Pancreas (tissue), 10 donors: ENCODE results near the gene CLN5. TPM values are rescaled to one million over a fixed set of nuclear protein-coding genes. Genes with fewer than 3 reads are reported as not detected.

Experiments used
- ATAC-seq, 4 donors: fragments of 200-7000 bp; cut with Tn5 transposase; one replicate each; pipeline versions ENCODE4 v1.8.0 to v1.9.1; 2020; ENCODE audit warnings: mild to moderate bottlenecking in 4 of 4, moderate library complexity in 4 of 4
- DNase-seq, 6 donors: peaks; one replicate each; pipeline ENCODE4 v3.0.0-alpha.2; 2020
- FAIRE-seq: peaks from 2 replicates; lab custom pipeline; 2012; peaks lifted over from hg19 to GRCh38; lab: Jason Lieb, UNC
- H3K27ac ChIP-seq, 4 donors: fragments of 200-600 bp; sonication (generic); 1 replicate in 3 of 4; 2 replicates in 1 of 4; pipeline versions ENCODE4 v1.5.0 to v1.8.0; 2020
- H3K27me3 ChIP-seq, 4 donors: fragments of 200-600 bp; one replicate each; pipeline ENCODE4 v1.8.0; 2021
- H3K36me3 ChIP-seq, 3 donors: fragments of 200-600 bp; sonication (generic) in 1 of 3; one replicate each; pipeline versions ENCODE4 v1.5.0 to v1.8.0; 2020 to 2021
- H3K4me1 ChIP-seq, 3 donors: fragments of 200-600 bp; one replicate each; pipeline ENCODE4 v1.8.0; 2021
- H3K4me3 ChIP-seq, 4 donors: fragments of 200-600 bp; sonication (generic) in 2 of 4; one replicate each; pipeline versions ENCODE4 v1.5.0 to v1.8.0; 2020 to 2021
- H3K9me3 ChIP-seq, 4 donors: fragments of 200-600 bp; one replicate each; pipeline ENCODE4 v1.8.0; 2021
- CTCF ChIP-seq, 4 donors: fragments of 200-600 bp; sonication (generic) in 3 of 4; IDR thresholded peaks; one replicate each; pipeline versions ENCODE4 v1.5.0 to v1.8.0; 2021; ENCODE audit warnings: antibody characterized with exemption in 4 of 4
- WGBS, 2 donors: extraction: QIAGEN DNeasy Blood & Tissue Kit; methylation state at CpG; one replicate each; pipeline ENCODE4 v1.1.7; 2013; 5-methylcytosine and 5-hydroxymethylcytosine counted together
- intact Hi-C, 3 donors: fragments of 100-400 bp; cut with DNase I; formaldehyde crosslinking; loops; one replicate each; pipeline versions ENCODE4 v1.11.1 to v1.14.2; 2022
- polyA plus RNA-seq, 2 donors: library from polyadenylated mRNA; stranded (reverse); fragments of 200-250 nt; gene quantifications; one replicate each; pipeline ENCODE4 v1.2.3, GENCODE V29; 2013
- total RNA-seq, 6 donors: library from RNA; stranded (reverse); fragmentation: NEBNext Ultra II Directional in 4 of 6; extraction: Animal tissue kit (Norgen Biotek cat#: 25700) in 4 of 6; gene quantifications; one replicate each; pipeline versions ENCODE4 v1.2.1 to v1.2.4, GENCODE V29; 2021 to 2023
- donor health status: healthy with polysubstance abuse.
- donor health status: DM: no; HTN: no; CAD: no; lungs with moderate emphysema.
- donor health status: DM: no; HTN: no; CAD: no.
- donor health status: control.
- donor health status: control.
- donor health status: Bipolar disorder and iron deficiency.
- donor health status: DM: yes; HTN: yes; CAD: no.
- donor health status: DM: no; HTN: no; CAD: no.
- donor health status: DM: no; HTN: no; CAD: no.
- donor health status: DM: yes; HTN: yes; CAD: no.

Gene CLN5
- 10 to 100 TPM; 14.3 to 24.3 (median 19.4) TPM for total RNA-seq
- 10 to 100 TPM in 1 of 2 donors, 1 to 10 TPM in 1; 9.1 to 17.0 TPM for polyA plus RNA-seq

GRCh38 chr13:76991796-76992547 lies at the start of gene CLN5:
TSS of gene CLN5 (plus strand) at chr13:76992081. CDS start at chr13:76992099, 18 bp downstream.
- Histone ChIP-seq H3K36me3 (no peaks in the 10 kb centered on the region), H3K9me3 (no peaks in the 10 kb centered on the region), H3K4me3 (peak within 1 kb of the TSS; percentile 58 to 90 (median 70)), H3K27me3 (no peaks in the 10 kb centered on the region), H3K4me1 (peaks cover 0 to 9% (median 9%) of the 10 kb centered on the region in 3 donors), H3K27ac (peak within 1 kb of the TSS; percentile 49 to 93 (median 88))
- TF ChIP-seq CTCF (IDR thresholded peaks at IDR 0.05), result peak in 1 of 4 donors; percentile 11
- DNase-seq (peak; percentile 92 to 98 (median 95)), ATAC-seq (peak; percentile 97 to 99 (median 98)), FAIRE-seq (no peak)
- 0% methylated on average over 67 to 73 of the region's 73 CpGs for WGBS, 2 donors
- intact Hi-C loops, result no loop called here

DNA sequence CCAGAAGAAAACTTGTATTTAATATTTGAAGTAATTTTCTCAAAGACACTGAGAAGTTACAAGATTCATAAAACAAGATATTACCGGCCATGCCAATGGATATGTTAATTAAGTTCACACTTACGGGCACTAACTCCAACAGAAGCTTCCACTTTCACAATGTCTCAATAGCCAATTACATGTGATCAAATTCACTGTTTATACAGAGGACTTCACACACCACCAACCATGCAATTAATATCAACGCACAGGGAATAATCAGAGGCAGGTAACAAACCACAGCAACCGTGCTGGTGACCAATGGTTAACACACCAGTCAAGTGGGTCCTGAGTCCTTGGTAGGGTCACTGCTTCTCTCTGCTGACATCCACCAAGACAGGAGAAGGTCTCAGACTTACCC lies 49.5 kb upstream of the CLN5 start:
- H3K27ac ChIP-seq, result no peak overlapping the region
- no peaks in the 10 kb centered on the region for H3K9me3 ChIP-seq
- H3K36me3 ChIP-seq, result no peaks in the 10 kb centered on the region
- H3K4me1 ChIP-seq, result no peaks in the 10 kb centered on the region
- FAIRE-seq (no peak), ATAC-seq (no peak), DNase-seq (no peak)
- TF ChIP-seq CTCF (IDR thresholded peaks at IDR 0.05), result no peak
- intact Hi-C loops, result no loop called here
- WGBS, 2 donors, result 88 to 95% methylated on average over 4 of the region's 4 CpGs
- no peak overlapping the region for H3K4me3 ChIP-seq
- H3K27me3 ChIP-seq, result no peaks in the 10 kb centered on the region

- intact Hi-C loops, result no loop called here
- no peak for TF ChIP-seq CTCF (IDR thresholded peaks at IDR 0.05)
- 61 to 69% methylated on average over 2 of the region's 2 CpGs for WGBS, 2 donors
- FAIRE-seq (no peak), ATAC-seq (no peak), DNase-seq (no peak)
- Histone ChIP-seq H3K36me3 (no peaks in the 10 kb centered on the region), H3K9me3 (no peaks in the 10 kb centered on the region), H3K4me3 (no peak overlapping the region), H3K27ac (no peak overlapping the region), H3K27me3 (no peaks in the 10 kb centered on the region), H3K4me1 (no peaks in the 10 kb centered on the region)
These were observed 48.2 kb upstream of the CLN5 start for GRCh38 chr13:76943646-76944045.

- no peaks in the 10 kb centered on the region for H3K9me3 ChIP-seq
- H3K4me3 ChIP-seq, result no peak overlapping the region
- DNase-seq (no peak), FAIRE-seq (no peak), ATAC-seq (no peak)
- no peaks in the 10 kb centered on the region for H3K27me3 ChIP-seq
- intact Hi-C loops, result no loop called here
- H3K4me1 ChIP-seq, result no peaks in the 10 kb centered on the region
- H3K27ac ChIP-seq, result no peak overlapping the region
- WGBS, 2 donors, result 77 to 91% methylated on average over 4 of the region's 4 CpGs
- no peak for TF ChIP-seq CTCF (IDR thresholded peaks at IDR 0.05)
- H3K36me3 ChIP-seq, result no peaks in the 10 kb centered on the region
These were observed 47.4 kb upstream of the CLN5 start for GRCh38 chr13:76944456-76944855.

- H3K4me1 ChIP-seq, result no peaks in the 10 kb centered on the region
- H3K27ac ChIP-seq, result no peak within 1 kb of the TSS
- no peaks in the 10 kb centered on the region for H3K27me3 ChIP-seq
- no peaks in the 10 kb centered on the region for H3K9me3 ChIP-seq
- ATAC-seq (no peak), FAIRE-seq (no peak), DNase-seq (no peak)
- H3K4me3 ChIP-seq, result no peak within 1 kb of the TSS
- intact Hi-C loops, result no loop called here
- no peaks in the 10 kb centered on the region for H3K36me3 ChIP-seq
- 79 to 85% methylated on average over 2 of the region's 2 CpGs for WGBS, 2 donors
- no peak for TF ChIP-seq CTCF (IDR thresholded peaks at IDR 0.05)
These were observed 43.7 kb upstream of the CLN5 start, which contains the start of gene ACOD1 for GRCh38 chr13:76948149-76948548. TSS of gene ACOD1 (plus strand) at chr13:76948511. CDS start at chr13:76948559, 48 bp downstream.
